GM18873 (cell line): Measurements from ENCODE around the gene KIF6.

Experiments
- ATAC-seq: cut with Tn5 transposase; IDR thresholded peaks from one replicate; pipeline ENCODE4 v1.9.1; 2021; ENCODE audit warnings: mild to moderate bottlenecking, moderate library complexity, moderate number of reproducible peaks; ENCODE audit not compliant: unreplicated experiment, low FRiP score

Gene KIF6

DNA sequence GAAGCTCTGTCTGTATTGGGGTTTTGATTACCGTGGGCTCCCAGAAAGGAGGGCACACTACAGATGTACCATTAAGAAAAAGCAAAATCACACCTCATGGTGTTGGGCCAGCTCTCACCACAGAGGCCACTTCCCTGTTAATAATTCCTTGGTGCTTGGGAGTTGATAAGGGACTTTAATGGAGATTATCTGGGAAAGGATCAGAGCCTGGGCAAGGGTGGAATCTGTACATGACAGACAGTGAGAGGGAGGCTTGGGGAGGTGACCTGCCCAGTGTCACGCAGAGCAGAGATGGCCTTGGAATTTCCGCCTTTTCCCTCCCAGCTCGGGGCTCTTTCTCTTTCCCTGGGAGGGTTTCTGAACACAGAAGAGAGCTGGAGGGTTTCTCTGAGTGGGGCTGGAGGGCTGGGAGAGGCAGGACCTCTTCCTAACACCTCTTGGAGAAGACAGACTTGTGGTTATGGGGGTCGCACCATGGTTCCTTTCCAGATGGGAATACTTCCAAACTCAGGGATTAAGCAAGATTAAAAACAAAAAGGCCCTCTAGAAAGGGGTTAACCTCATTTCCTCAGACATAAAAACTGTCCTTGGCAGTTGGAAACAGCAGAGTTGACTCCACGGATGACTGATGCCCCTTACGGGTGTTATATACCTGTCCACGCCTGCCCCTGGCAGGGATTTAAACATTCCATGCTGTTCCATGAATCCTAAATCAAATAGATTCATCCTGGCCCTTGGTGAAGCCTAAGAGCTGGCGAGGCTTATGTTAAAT, 385.9 kb downstream of the KIF6 start:
- ATAC-seq = no peak

DNA sequence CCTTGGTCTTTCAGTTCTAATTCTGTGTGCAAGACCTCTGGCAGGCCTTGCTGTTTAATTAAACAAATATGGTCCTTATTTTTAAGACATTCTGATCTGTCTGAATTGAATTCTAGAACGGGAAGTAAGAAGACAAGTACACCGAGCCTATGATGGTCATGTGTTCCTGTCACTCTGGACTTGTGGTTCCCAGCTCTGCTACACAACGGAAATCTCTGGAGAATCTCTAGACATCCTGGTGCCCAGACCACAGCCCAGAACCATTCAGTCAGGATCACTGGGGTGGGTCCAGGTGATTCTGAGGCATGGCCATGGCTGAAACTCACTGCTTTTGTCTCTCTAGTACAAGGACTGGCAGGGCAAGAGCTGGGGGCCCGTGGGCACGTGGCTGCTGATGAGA, 386.8 kb downstream of the KIF6 start:
- ATAC-seq = no peak

DNA sequence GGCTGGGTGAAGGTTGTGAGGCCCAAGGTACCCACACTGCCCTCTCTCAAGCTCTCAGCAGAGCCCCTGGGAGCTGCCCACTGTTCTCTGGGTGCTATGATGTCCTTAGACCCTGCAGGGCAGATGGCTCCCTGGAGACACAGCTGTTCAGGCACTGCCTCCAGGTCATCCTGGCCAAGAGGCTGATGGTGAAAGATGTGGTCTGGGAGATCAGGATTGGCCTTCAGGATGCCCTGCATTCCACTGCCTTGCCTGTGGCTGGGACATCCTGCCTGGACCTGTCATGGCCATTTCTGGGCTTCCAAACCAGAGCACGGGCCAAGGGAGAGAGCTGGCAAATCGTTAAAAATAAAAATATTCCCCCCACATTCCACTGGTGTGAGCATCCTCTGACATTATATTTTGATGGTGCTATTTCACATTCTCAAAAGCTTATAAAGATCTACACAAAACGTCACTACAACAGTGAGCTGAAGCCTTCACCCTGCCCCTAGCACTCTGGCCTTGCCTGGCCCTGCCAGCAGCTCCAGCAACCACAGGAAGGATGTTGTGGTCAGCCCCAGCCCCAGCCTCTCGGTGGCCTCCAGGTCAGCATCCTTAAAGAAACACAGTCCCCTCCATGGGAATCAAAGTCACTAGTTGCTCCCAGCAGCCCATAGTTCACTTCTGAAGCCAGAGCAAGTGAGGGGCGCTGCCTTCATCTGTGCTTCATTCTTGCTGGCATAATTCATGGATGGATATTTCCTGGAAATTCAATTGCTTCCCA, 389.2 kb downstream of the KIF6 start:
- ATAC-seq = no peak

DNA sequence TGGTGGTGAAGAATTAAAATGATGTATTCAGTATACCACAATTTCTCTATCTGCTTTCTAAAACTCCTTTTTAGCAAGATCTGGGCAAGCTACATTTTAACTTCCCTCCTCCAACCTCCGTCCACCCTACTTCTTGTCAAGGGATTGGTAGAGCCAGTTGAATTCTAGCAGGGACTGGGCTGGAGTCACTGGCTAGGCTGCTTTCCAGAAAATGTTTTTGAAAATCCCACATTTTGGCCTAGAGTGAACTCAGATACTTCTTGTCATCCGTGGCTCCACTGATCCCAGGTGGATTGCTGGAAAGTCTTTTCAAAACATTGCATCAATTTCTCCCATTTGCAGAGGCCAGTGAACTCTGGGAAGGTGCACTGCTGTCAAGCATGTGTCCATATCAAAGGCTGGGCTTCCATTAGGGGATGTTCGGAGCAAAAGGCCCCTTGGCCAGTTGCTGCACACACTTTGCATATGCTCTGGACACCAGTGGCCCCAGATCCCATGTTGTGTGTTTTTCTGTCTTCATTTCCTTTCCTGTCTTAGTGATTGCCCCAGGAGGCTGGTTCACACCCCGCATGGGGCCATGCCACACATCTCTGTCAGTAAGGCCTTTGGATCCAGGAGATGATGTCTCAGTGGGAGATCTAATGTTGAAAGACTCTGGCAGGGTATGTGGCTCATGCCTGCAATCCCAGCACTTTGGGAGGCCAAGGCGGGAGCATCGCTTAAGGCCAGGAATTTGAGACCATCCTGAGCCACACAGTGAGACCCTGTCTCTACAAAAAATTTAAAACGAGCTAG, 391.4 kb downstream of the KIF6 start:
- no peak for ATAC-seq

DNA sequence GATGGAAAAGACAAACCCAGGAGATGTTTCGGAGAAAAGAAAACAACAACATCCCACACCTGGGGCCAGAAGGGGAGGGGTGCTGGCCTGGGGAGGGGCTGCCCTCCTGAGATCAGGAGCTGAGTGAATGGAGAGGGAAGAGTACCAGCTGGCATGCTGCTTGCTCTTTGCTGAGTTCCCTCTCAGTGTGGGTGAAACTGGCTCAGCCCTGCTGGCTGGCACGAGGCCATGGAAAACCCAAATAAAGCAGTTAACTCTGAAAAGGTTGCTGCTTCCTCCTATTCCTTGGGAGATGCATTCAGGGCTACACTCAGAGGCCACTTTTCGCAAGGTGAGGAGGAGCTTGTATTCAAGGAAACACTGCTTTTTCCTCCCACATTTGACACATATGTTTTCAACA, 394.7 kb downstream of the KIF6 start:
- no peak for ATAC-seq

GRCh38 chr6:39330057-39330456, 395.2 kb downstream of the KIF6 start:
- no peak for ATAC-seq

GRCh38 chr6:39328066-39328465, 397.1 kb downstream of the KIF6 start:
- ATAC-seq = no peak

DNA sequence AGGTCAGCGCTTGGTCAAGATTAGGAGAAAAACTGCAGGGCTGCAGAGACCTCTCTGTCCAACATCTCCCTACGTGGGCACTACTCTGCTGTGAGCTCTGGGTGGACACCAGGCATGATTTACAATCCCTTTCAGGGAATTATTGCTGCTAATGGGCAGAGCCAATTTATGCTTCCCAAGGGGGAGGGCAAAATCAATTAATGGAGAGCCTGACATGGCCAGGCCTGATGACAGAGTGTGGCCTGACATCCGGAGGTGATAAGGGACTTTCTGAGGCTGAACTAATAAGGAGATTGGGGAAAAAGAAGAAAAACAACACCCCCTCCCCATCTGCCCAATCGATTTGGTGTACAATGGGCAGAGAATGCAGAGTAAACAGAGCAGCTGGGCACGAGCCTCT, 397.7 kb downstream of the KIF6 start:
- no peak for ATAC-seq

DNA sequence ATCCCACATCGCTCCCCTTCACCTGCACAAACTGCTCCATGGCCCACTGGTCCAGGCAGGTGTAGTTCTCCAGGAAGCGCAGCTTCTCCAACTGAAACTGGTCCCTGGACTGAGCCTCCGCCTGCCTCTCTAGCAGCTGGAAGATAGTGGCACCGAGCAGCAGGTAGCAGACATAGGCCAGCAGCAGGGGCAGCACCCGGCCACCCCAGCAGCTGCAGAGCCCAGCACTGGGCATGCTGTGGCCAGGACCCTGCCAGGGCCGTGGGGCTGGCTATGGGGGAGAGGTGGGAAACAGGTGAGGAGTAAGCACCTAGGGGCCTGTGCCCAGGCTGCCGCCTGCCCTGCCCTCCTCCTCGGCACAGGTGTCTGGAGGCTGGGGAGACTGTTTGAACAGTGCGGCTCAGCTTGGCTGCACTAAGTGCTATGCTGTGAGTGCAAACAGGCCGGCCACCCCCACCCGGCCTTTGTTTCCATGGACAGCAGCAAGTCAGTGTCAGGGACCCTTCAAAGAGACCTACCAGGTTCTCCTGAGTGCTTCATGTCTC, 402.8 kb downstream of the KIF6 start, which contains the start of gene KCNK16:
TSS of gene KCNK16 (minus strand) at position 397 of the 545 bp plus-strand sequence. CDS start at position 235, 162 bp downstream.
- no peak for ATAC-seq

DNA sequence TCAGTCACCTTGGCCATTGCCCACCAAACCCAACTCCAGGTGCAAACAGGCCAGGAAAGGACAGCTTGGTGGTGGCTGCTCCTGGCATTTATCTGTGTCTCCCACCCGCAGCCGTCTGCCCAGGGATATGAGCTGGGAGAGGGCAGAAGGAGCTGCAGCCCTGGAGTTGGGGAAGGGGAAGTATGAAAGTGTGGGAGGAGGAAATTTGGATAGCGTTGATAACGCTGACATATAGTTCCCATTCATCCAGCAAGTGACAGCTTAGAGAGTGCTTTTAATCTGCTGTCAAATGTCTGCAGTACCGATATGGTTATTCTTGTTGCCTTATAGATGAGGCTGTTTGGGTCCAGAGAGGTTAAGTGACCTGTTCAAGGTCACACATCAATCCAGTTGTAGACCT, 403.4 kb downstream of the KIF6 start:
- no peak for ATAC-seq

DNA sequence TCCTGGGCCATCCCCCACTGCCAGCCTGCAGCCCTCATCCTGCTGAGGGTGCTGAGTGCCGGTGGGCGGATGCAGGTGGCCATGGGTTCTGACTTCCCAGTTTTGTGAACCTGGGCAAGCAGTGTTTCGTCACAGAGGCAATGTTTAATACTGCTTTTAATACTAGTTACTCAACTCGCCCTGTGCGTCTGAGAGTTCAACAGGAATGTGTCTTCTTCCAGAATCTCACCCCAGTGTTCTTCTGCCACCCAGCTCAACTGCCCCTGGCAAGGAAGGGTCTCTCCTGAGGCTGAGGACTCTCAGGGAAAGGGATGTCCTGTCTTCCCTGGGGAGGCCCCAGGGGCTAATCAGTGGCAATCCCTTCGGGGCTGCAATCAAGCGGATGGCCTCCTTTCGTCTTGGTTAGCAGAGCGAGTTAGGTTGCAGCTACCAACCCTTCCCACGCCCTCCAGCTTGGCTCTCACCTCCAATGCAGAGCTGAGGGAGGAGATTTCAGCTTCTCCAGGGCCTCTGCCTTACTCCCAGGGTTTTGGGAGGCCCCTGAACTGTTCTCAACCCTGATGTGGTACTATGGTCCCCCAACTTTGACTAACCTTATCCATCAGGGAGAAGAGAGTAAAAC, 404.7 kb downstream of the KIF6 start:
- no peak for ATAC-seq

- no peak for ATAC-seq
These were observed 405.4 kb downstream of the KIF6 start for GRCh38 chr6:39319621-39320362.

DNA sequence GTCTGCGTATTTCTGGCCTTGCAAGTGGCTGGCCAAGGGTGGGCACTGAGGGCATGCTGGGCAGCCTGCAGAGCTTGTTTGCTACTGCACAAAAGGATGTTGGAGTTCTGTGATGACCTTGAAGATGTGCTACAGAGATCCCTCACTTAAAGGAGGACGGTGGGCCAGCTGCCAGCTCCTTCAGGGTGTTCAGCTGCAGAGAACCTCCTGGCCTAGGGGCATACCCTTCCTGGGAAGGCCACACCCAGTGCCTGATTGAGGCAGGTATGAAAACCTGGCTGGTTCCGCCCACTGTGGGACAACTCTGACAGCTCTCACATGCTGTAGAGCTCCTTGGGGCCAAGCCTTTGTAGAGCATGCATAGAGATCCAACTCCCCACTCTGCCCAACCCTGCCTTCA, 408.0 kb downstream of the KIF6 start:
- ATAC-seq = no peak

GRCh38 chr6:39314273-39314795, 410.9 kb downstream of the KIF6 start, which contains the start of gene KCNK17:
Gene KCNK17 (minus strand): TSS chr6:39314419. CDS start chr6:39314320, 99 bp downstream.
- no peak for ATAC-seq

- no peak for ATAC-seq
These were observed 411.5 kb downstream of the KIF6 start for GRCh38 chr6:39313526-39314272.

GRCh38 chr6:39312912-39313525, 412.2 kb downstream of the KIF6 start:
- ATAC-seq = no peak

DNA sequence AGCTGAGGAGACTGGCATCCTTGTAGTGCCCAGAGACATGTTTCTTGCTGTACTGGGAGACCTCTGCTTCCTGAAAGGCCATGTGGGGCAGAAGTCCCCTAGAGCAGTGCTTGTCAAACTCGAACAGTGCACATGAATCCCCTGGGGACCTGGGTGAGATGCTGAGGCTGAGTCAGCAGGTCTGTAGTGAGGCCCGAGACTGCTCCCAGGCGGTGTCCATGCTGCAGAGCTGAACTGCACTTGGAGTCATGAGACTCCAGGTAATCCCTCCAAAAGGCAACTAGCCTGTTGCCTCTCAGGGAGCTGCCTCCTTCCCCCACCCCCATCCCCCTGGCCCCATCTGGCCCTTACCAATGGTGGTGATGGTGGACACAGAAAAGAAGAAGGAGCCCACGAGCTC, 414.7 kb downstream of the KIF6 start:
- no peak for ATAC-seq

- ATAC-seq = no peak
These were observed 415.2 kb downstream of the KIF6 start for GRCh38 chr6:39309942-39310531.
